IMR-90 (cell line): ENCODE data around the gene PRDM5. TPM values are rescaled to one million over a fixed set of nuclear protein-coding genes. Genes with fewer than 3 reads are reported as not detected.

Experiments
- ATAC-seq: fragments of 200-7000 bp; cut with Tn5 transposase; 2 replicates; pipeline ENCODE4 v1.9.1; 2020; ENCODE audit warnings: low read depth, mild to moderate bottlenecking, moderate library complexity
- BruUV-seq: library from RNA; stranded (reverse); fragments of 400-500 nt; replicated peaks from 2 replicates; lab custom pipeline; 2021; lab: Mats Ljungman, UMichigan
- CTCF ChIA-PET: fragments of 300-600 bp; formaldehyde crosslinking; extraction: SDS; loops from one replicate; lab custom pipeline; 2021; ENCODE audit warnings: antibody characterized with exemption; lab: Yijun Ruan, JAX
- POLR2A ChIA-PET: fragments of 300-600 bp; sonication (Branson Sonifier 250); formaldehyde crosslinking; loops from one replicate; lab custom pipeline; 2022; ENCODE audit warnings: antibody characterized with exemption; ENCODE audit not compliant: unreplicated experiment; lab: Charles Lee
- DNase-seq: peaks from one replicate; pipeline ENCODE4 v3.0.0; 2013
- H2AFZ ChIP-seq: replicated peaks from 2 replicates; pipeline ENCODE3; 2013; ENCODE audit warnings: low read length, mild to moderate bottlenecking; ENCODE audit not compliant: poor library complexity
- H2AK5ac ChIP-seq: 2 replicates; pipeline ENCODE4 v1.6.1; 2013; ENCODE audit warnings: low read depth, low read length, inconsistent platforms
- H2AK9ac ChIP-seq: replicated peaks from 2 replicates; pipeline ENCODE3; 2013; ENCODE audit warnings: mild to moderate bottlenecking, low read depth, low read length, moderate library complexity; ENCODE audit not compliant: poor library complexity
- H2BK120ac ChIP-seq: 2 replicates; pipeline ENCODE4 v1.6.1; 2013; ENCODE audit warnings: low read depth, low read length, inconsistent platforms
- H2BK15ac ChIP-seq: 3 replicates; pipeline ENCODE4 v1.6.1; 2013; ENCODE audit warnings: low read depth, low read length, inconsistent platforms
- H2BK20ac ChIP-seq: 2 replicates; pipeline ENCODE4 v1.6.1; 2013; ENCODE audit warnings: low read depth, mild to moderate bottlenecking, inconsistent platforms, low read length, moderate library complexity
- H2BK5ac ChIP-seq: 2 replicates; pipeline ENCODE4 v1.6.1; 2013; ENCODE audit warnings: mild to moderate bottlenecking, low read depth, low read length, inconsistent platforms; ENCODE audit not compliant: poor library complexity, severe bottlenecking
- H3K14ac ChIP-seq: replicated peaks from 2 replicates; pipeline ENCODE4 v1.6.1; 2013; ENCODE audit warnings: low read depth, low read length, inconsistent platforms
- H3K18ac ChIP-seq: 2 replicates; pipeline ENCODE4 v1.6.1; 2013; ENCODE audit warnings: low read depth, low read length, control low read depth
- H3K23ac ChIP-seq: 2 replicates; pipeline ENCODE4 v1.6.1; 2013; ENCODE audit warnings: low read depth, low read length, inconsistent platforms
- H3K27ac ChIP-seq: 2 replicates; pipeline ENCODE4 v1.5.1; 2013; ENCODE audit warnings: mild to moderate bottlenecking, control low read depth, low read length; ENCODE audit not compliant: insufficient read depth
- H3K27me3 ChIP-seq: 2 replicates; pipeline ENCODE4 v1.6.1; 2013; ENCODE audit warnings: low read length; ENCODE audit not compliant: control insufficient read depth, insufficient read depth
- H3K36me3 ChIP-seq: 2 replicates; pipeline ENCODE4 v1.6.1; 2013; ENCODE audit warnings: low read length, mixed read lengths; ENCODE audit not compliant: control insufficient read depth, insufficient read depth
- H3K4ac ChIP-seq: 2 replicates; pipeline ENCODE4 v1.6.1; 2013; ENCODE audit warnings: low read depth, low read length, inconsistent platforms
- H3K4me1 ChIP-seq: 2 replicates; pipeline ENCODE4 v1.6.1; 2013; ENCODE audit warnings: low read length, mixed read lengths; ENCODE audit not compliant: control insufficient read depth, insufficient read depth
- H3K4me2 ChIP-seq: 2 replicates; pipeline ENCODE4 v1.6.1; 2013; ENCODE audit warnings: low read depth, mild to moderate bottlenecking, control low read depth, low read length, moderate library complexity
- H3K4me3 ChIP-seq: 2 replicates; pipeline ENCODE4 v1.5.1; 2013; ENCODE audit warnings: low read depth, mild to moderate bottlenecking, control low read depth, low read length, moderate library complexity; ENCODE audit not compliant: insufficient read depth
- H3K56ac ChIP-seq: 2 replicates; pipeline ENCODE4 v1.6.1; 2013; ENCODE audit warnings: low read length, inconsistent platforms; ENCODE audit not compliant: insufficient read depth; ENCODE audit errors: extremely low read depth
- H3K79me1 ChIP-seq, 2 experiments: 2 replicates each; pipeline ENCODE4 v1.6.1; 2013; ENCODE audit warnings: low read length in 2 of 2, inconsistent platforms in 1 of 2, low read depth in 1 of 2
- H3K9ac ChIP-seq: 2 replicates; pipeline ENCODE4 v1.6.1; 2013; ENCODE audit warnings: low read depth, low read length, control low read depth
- H3K9me1 ChIP-seq: 2 replicates; pipeline ENCODE4 v1.6.1; 2013; ENCODE audit warnings: low read length, inconsistent platforms; ENCODE audit not compliant: insufficient read depth
- H3K9me3 ChIP-seq: 2 replicates; pipeline ENCODE4 v1.6.1; 2013; ENCODE audit warnings: low read length; ENCODE audit not compliant: control insufficient read depth, insufficient read depth
- H4K20me1 ChIP-seq: 2 replicates; pipeline ENCODE4 v1.6.1; 2013; ENCODE audit warnings: low read length, inconsistent platforms; ENCODE audit not compliant: insufficient read depth
- H4K5ac ChIP-seq: 2 replicates; pipeline ENCODE4 v1.6.1; 2013; ENCODE audit warnings: mild to moderate bottlenecking, low read depth, low read length, control low read depth
- H4K8ac ChIP-seq, 2 experiments: 2 replicates each; pipeline ENCODE4 v1.6.1; 2013; ENCODE audit warnings: low read depth in 2 of 2, low read length in 2 of 2, control low read depth in 1 of 2, inconsistent platforms in 1 of 2
- H4K91ac ChIP-seq: 2 replicates; pipeline ENCODE4 v1.6.1; 2013; ENCODE audit warnings: low read depth, low read length, inconsistent platforms; ENCODE audit not compliant: insufficient read depth
- BHLHE40 ChIP-seq: fragments of 150-350 bp; IDR thresholded peaks from 2 replicates; pipeline ENCODE4 v1.6.1; 2016; ENCODE audit warnings: mild to moderate bottlenecking, low read depth, low read length
- FOS ChIP-seq: fragments of 150-350 bp; IDR thresholded peaks from 2 replicates; pipeline ENCODE4 v1.6.1; 2016; ENCODE audit warnings: low read depth, low read length
- MAFK ChIP-seq: IDR thresholded peaks from 2 replicates; pipeline ENCODE4 v1.6.1; 2012; ENCODE audit warnings: low read depth, low read length, improper control_type of control experiment
- MAZ ChIP-seq: IDR thresholded peaks from 2 replicates; pipeline ENCODE4 v1.6.1; 2012; ENCODE audit warnings: low read depth, mild to moderate bottlenecking, low read length, improper control_type of control experiment, moderate library complexity, borderline replicate concordance
- MXI1 ChIP-seq: IDR thresholded peaks from 2 replicates; pipeline ENCODE4 v1.6.1; 2012; ENCODE audit warnings: low read depth, mild to moderate bottlenecking, low read length, moderate library complexity, borderline replicate concordance
- NFE2L2 ChIP-seq: fragments of 150-350 bp; IDR thresholded peaks from 2 replicates; pipeline ENCODE4 v1.6.1; 2016; ENCODE audit warnings: low read depth, mild to moderate bottlenecking, low read length
- RAD21 ChIP-seq: IDR thresholded peaks from 2 replicates; pipeline ENCODE4 v1.6.1; 2012; ENCODE audit warnings: low read length, improper control_type of control experiment
- RCOR1 ChIP-seq: IDR thresholded peaks from 2 replicates; pipeline ENCODE4 v1.6.1; 2012; ENCODE audit warnings: mild to moderate bottlenecking, low read length, improper control_type of control experiment; ENCODE audit not compliant: insufficient replicate concordance
- RFX5 ChIP-seq: IDR thresholded peaks from 2 replicates; pipeline ENCODE4 v1.8.0; 2012; ENCODE audit warnings: low read depth, mild to moderate bottlenecking, low read length, moderate library complexity
- SMC3 ChIP-seq: fragments of 150-350 bp; IDR thresholded peaks from 2 replicates; pipeline ENCODE4 v1.6.1; 2016; ENCODE audit warnings: low read depth, mild to moderate bottlenecking, antibody characterized with exemption, low read length, moderate library complexity
- dilution Hi-C: fragments of 300-500 bp; cut with HindIII; formaldehyde crosslinking; loops from one replicate; pipeline ENCODE4 v1.14.3; 2018; ENCODE audit warnings: low sequenced_read_pairs; ENCODE audit not compliant: unreplicated experiment
- in situ Hi-C: fragments of 300-500 bp; cut with MboI; formaldehyde crosslinking; loops from 3 replicates; pipeline ENCODE4 v1.14.3; 2019; ENCODE audit warnings: low sequenced_read_pairs, inconsistent platforms, mixed read lengths
- intact Hi-C: fragments of 100-400 bp; cut with micrococcal nuclease; formaldehyde crosslinking; loops from 2 replicates; pipeline ENCODE4 v1.10.0; 2022
- polyA plus RNA-seq, 3 experiments: library from polyadenylated mRNA; depleted of rRNA; stranded (reverse); fragments of >200 nt; gene quantifications; 2 replicates each; pipeline ENCODE4 v1.2.3, GENCODE V29; 2012; ENCODE audit warnings: low replicate concordance in 1 of 3
- total RNA-seq: library from RNA; depleted of rRNA; stranded (reverse); fragments of >200 nt; gene quantifications from 2 replicates; pipeline ENCODE4 v1.2.3, GENCODE V29; 2012
- TF ChIP-seq, protein P1 (sequence below): fragments of 150-350 bp; IDR thresholded peaks from 2 replicates; pipeline ENCODE4 v1.6.1; 2016; ENCODE audit warnings: low read depth, mild to moderate bottlenecking, low read length, moderate library complexity, borderline replicate concordance
- TF ChIP-seq, protein P2 (sequence below): conservative IDR thresholded peaks from 2 replicates; pipeline ENCODE4 v1.5.1; 2012; ENCODE audit warnings: mild to moderate bottlenecking, low read depth, low read length, improper control_type of control experiment

PRDM5 gene
- total and polyA plus RNA-seq, 2 of the 4 experiments (the other 2 are of a cell fraction): 4.1 to 10.8 TPM

DNA sequence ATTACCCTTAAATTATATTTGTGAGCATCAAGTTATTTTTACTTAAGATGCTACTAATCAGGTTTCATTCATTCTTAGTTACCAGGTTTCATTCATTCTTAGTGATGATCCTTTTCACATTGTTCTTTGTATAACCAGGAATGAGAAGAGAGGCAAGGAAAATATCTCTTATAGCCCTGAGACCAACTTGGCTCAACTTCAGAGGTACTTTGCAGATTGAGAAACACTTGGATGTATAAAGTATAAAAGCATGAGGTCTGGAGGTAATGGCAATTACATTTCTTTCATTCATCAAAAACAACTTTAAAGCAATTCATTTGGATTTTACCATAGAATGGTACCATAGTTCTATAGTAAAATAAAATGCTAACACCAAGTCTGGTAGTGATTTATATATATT lies 231.0 kb downstream of the PRDM5 start:
- no TSS peak for BruUV-seq
- dilution Hi-C loops: no loop called here
- ChIA-PET POLR2A (no interaction called here), CTCF (no interaction called here)
- Histone ChIP-seq H4K91ac (no peak overlapping the region), H3K4ac (no peak overlapping the region), H3K9me3 (no peaks in the 10 kb centered on the region), H2BK5ac (no peak overlapping the region), H3K4me3 (no peak overlapping the region), H2BK120ac (no peak overlapping the region), H3K27ac (no peak overlapping the region), H2AFZ (no peak overlapping the region), H2AK9ac (no peak overlapping the region), H3K23ac (no peak overlapping the region), H4K8ac (no peak overlapping the region), H3K9me1 (no peaks in the 10 kb centered on the region; the same call in 1 of the 2 replicates), H4K20me1 (no peaks in the 10 kb centered on the region), H3K18ac (no peak overlapping the region), H2AK5ac (no peak overlapping the region), H3K79me1 (no peaks in the 10 kb centered on the region), H3K36me3 (no peaks in the 10 kb centered on the region), H4K5ac (no peak overlapping the region), H3K4me2 (no peak overlapping the region), H3K4me1 (no peaks in the 10 kb centered on the region; the same call in 1 of the 2 replicates), H2BK20ac (no peak overlapping the region), H3K14ac (no peak overlapping the region), H3K56ac (no peak overlapping the region), H3K27me3 (no peaks in the 10 kb centered on the region), H3K9ac (no peak overlapping the region), H2BK15ac (no peak overlapping the region)
- in situ Hi-C loops: no loop called here
- DNase-seq (peak; percentile 19), ATAC-seq (no peak)
- intact Hi-C loops: no loop called here
- no peak for TF ChIP-seq RAD21
- TF ChIP-seq, protein P1, sequence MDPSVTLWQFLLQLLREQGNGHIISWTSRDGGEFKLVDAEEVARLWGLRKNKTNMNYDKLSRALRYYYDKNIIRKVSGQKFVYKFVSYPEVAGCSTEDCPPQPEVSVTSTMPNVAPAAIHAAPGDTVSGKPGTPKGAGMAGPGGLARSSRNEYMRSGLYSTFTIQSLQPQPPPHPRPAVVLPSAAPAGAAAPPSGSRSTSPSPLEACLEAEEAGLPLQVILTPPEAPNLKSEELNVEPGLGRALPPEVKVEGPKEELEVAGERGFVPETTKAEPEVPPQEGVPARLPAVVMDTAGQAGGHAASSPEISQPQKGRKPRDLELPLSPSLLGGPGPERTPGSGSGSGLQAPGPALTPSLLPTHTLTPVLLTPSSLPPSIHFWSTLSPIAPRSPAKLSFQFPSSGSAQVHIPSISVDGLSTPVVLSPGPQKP: no peak
- TF ChIP-seq RCOR1: no peak
- TF ChIP-seq FOS: no peak
- no peak for TF ChIP-seq RFX5
- no peak for TF ChIP-seq NFE2L2
- TF ChIP-seq MAFK: no peak
- no peak for TF ChIP-seq SMC3
- TF ChIP-seq BHLHE40: no peak
- TF ChIP-seq, protein P2, sequence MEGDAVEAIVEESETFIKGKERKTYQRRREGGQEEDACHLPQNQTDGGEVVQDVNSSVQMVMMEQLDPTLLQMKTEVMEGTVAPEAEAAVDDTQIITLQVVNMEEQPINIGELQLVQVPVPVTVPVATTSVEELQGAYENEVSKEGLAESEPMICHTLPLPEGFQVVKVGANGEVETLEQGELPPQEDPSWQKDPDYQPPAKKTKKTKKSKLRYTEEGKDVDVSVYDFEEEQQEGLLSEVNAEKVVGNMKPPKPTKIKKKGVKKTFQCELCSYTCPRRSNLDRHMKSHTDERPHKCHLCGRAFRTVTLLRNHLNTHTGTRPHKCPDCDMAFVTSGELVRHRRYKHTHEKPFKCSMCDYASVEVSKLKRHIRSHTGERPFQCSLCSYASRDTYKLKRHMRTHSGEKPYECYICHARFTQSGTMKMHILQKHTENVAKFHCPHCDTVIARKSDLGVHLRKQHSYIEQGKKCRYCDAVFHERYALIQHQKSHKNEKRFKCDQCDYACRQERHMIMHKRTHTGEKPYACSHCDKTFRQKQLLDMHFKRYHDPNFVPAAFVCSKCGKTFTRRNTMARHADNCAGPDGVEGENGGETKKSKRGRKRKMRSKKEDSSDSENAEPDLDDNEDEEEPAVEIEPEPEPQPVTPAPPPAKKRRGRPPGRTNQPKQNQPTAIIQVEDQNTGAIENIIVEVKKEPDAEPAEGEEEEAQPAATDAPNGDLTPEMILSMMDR: no peak
- no peak for TF ChIP-seq MXI1
- no peak for TF ChIP-seq MAZ
